HG03565 (cell line): ENCODE measurements around the gene HOXC5.
"Not testable (repeated sequence)": the region's sequence is repeated elsewhere in the genome, so short reads cannot be mapped to it uniquely, and the experiment has no call there.

ENCODE experiments used
- ATAC-seq: cut with Tn5 transposase; IDR thresholded peaks from one replicate; pipeline ENCODE4 v1.9.1; 2021; ENCODE audit warnings: mild to moderate bottlenecking, moderate library complexity; ENCODE audit not compliant: unreplicated experiment

Gene HOXC5

GRCh38 chr12:54032086-54032619 lies 697 bp upstream of the HOXC5 start:
- no peak for ATAC-seq

- no peak for ATAC-seq
Measured at GRCh38 chr12:54033106-54033979, 493 bp downstream of the HOXC5 start.

GRCh38 chr12:54033980-54034784 lies 1.3 kb downstream of the HOXC5 start:
- no peak for ATAC-seq

GRCh38 chr12:54034785-54035310 lies 2.0 kb downstream of the HOXC5 start:
- no peak for ATAC-seq

GRCh38 chr12:54035568-54036264 lies 2.9 kb downstream of the HOXC5 start:
- ATAC-seq = no peak

- no peak for ATAC-seq
Measured at GRCh38 chr12:54036620-54037359, 3.9 kb downstream of the HOXC5 start.

GRCh38 chr12:54037360-54038283 lies 4.8 kb downstream of the HOXC5 start:
- no peak for ATAC-seq

- no peak for ATAC-seq
Measured at GRCh38 chr12:54038284-54038870, 5.5 kb downstream of the HOXC5 start.

GRCh38 chr12:54038871-54039414 lies 6.1 kb downstream of the HOXC5 start:
- ATAC-seq = no peak

- no peak for ATAC-seq
Measured at GRCh38 chr12:54039417-54040147, 6.7 kb downstream of the HOXC5 start.

GRCh38 chr12:54040148-54040494 lies 7.3 kb downstream of the HOXC5 start:
- no peak for ATAC-seq

- no peak for ATAC-seq
Measured at GRCh38 chr12:54040648-54041047, 7.8 kb downstream of the HOXC5 start.

- ATAC-seq = no peak
Measured at GRCh38 chr12:54041097-54041690, 8.3 kb downstream of the HOXC5 start.

- not testable (repeated sequence) for ATAC-seq
Measured at GRCh38 chr12:54042033-54042432, 9.2 kb downstream of the HOXC5 start.

- ATAC-seq = no peak
Measured at GRCh38 chr12:54042970-54043853, 10.4 kb downstream of the HOXC5 start.

GRCh38 chr12:54044425-54045103 lies 11.7 kb downstream of the HOXC5 start:
- ATAC-seq = no peak
